OCI-LY7 (cell line): ENCODE data around the gene MSN. TPM values are rescaled to one million over a fixed set of nuclear protein-coding genes. Genes with fewer than 3 reads are reported as not detected.

Experiments used
- BruUV-seq: library from RNA; stranded (reverse); fragments of 400-500 nt; replicated peaks from 2 replicates; lab custom pipeline; 2021; lab: Mats Ljungman, UMichigan
- CTCF ChIA-PET: fragments of 300-600 bp; sonication (Branson Sonifier 250); formaldehyde crosslinking; loops from one replicate; lab custom pipeline; 2022; ENCODE audit warnings: antibody characterized with exemption; ENCODE audit not compliant: unreplicated experiment; lab: Charles Lee
- POLR2A ChIA-PET: fragments of 300-600 bp; sonication (Branson Sonifier 250); formaldehyde crosslinking; loops from one replicate; lab custom pipeline; 2022; ENCODE audit warnings: antibody characterized with exemption; lab: Charles Lee
- DNase-seq: peaks from one replicate; pipeline ENCODE4 v3.0.0-alpha.2; 2015; ENCODE audit warnings: low spot score
- H2AFZ ChIP-seq: fragments of 200-600 bp; sonication (generic), shearing (Covaris generic); 2 replicates; pipeline ENCODE4 v1.6.1; 2014; ENCODE audit warnings: mild to moderate bottlenecking, antibody characterized with exemption, low read length, moderate library complexity
- H3K27ac ChIP-seq: fragments of 200-600 bp; sonication (generic); 2 replicates; pipeline ENCODE4 v1.5.1; 2014; ENCODE audit warnings: mixed run types, low read depth, mild to moderate bottlenecking, moderate library complexity, low read length, inconsistent platforms; ENCODE audit not compliant: poor library complexity, severe bottlenecking
- H3K36me3 ChIP-seq: fragments of 200-600 bp; sonication (generic); 2 replicates; pipeline ENCODE4 v1.6.1; 2014; ENCODE audit warnings: mild to moderate bottlenecking, antibody characterized with exemption, low read length, moderate library complexity, mixed read lengths; ENCODE audit not compliant: insufficient read depth
- H3K4me1 ChIP-seq: fragments of 200-600 bp; sonication (generic); 2 replicates; pipeline ENCODE4 v1.5.1; 2014; ENCODE audit warnings: mild to moderate bottlenecking, low read length; ENCODE audit not compliant: insufficient read depth, poor library complexity, severe bottlenecking
- H3K4me2 ChIP-seq: fragments of 200-600 bp; sonication (generic); 2 replicates; pipeline ENCODE4 v1.6.1; 2014; ENCODE audit warnings: mild to moderate bottlenecking, low read length
- H3K4me3 ChIP-seq: fragments of 200-600 bp; sonication (generic); 2 replicates; pipeline ENCODE4 v1.5.1; 2014; ENCODE audit warnings: mild to moderate bottlenecking, low read depth, low read length; ENCODE audit not compliant: poor library complexity, severe bottlenecking
- H3K79me2 ChIP-seq: fragments of 200-600 bp; sonication (generic); 2 replicates; pipeline ENCODE4 v1.6.1; 2016; ENCODE audit warnings: low read depth, mild to moderate bottlenecking, low read length, moderate library complexity, mixed read lengths; ENCODE audit not compliant: insufficient read depth
- H3K9me2 ChIP-seq: fragments of 200-600 bp; sonication (generic); 2 replicates; pipeline ENCODE4 v1.6.1; 2016; ENCODE audit warnings: mild to moderate bottlenecking, low read length, mixed read lengths; ENCODE audit not compliant: insufficient read depth
- H3K9me3 ChIP-seq: fragments of 200-600 bp; sonication (generic); 2 replicates; pipeline ENCODE4 v1.6.1; 2014; ENCODE audit warnings: mild to moderate bottlenecking, mixed run types, low read length, mixed read lengths
- H4K20me1 ChIP-seq: fragments of 200-600 bp; sonication (generic); 2 replicates; pipeline ENCODE4 v1.6.1; 2014; ENCODE audit warnings: mild to moderate bottlenecking, antibody characterized with exemption, low read length, moderate library complexity, mixed read lengths; ENCODE audit not compliant: insufficient read depth
- CTCF ChIP-seq: fragments of 200-600 bp; sonication (generic); conservative IDR thresholded peaks from 2 replicates; pipeline ENCODE4 v1.5.1; 2014; ENCODE audit warnings: mild to moderate bottlenecking, antibody characterized with exemption, low read length, moderate library complexity, mixed read lengths
- EZH2phosphoT487 ChIP-seq: fragments of 200-600 bp; sonication (generic); IDR thresholded peaks from 2 replicates; pipeline ENCODE4 v1.6.1; 2018; ENCODE audit warnings: low read depth, borderline replicate concordance, mild to moderate bottlenecking, mixed run types, antibody characterized with exemption, low read length, moderate library complexity, mixed read lengths
- intact Hi-C: fragments of 100-400 bp; cut with micrococcal nuclease; formaldehyde crosslinking; loops from one replicate; pipeline ENCODE4 v1.10.0; 2022; ENCODE audit not compliant: unreplicated experiment
- total RNA-seq, 2 experiments: library from RNA; depleted of rRNA in 1 of 2; stranded (reverse); fragments of >200 nt in 1 of 2; shearing (Covaris generic) in 1 of 2; gene quantifications; 2 replicates each; pipeline ENCODE4 v1.2.3, GENCODE V29; 2014 to 2022

The MSN gene
- total RNA-seq, 2 experiments from 2014 or later, result 95.8 to 143 TPM

GRCh38 chrX:65681810-65682209 lies 14.4 kb downstream of the MSN start:
- no peak overlapping the region for H3K4me3 ChIP-seq
- peaks cover 37% of the 10 kb centered on the region for H3K36me3 ChIP-seq
- CTCF ChIA-PET, result no interaction called here
- H2AFZ ChIP-seq, result no peak overlapping the region
- no peaks in the 10 kb centered on the region for H3K9me2 ChIP-seq
- no peaks in the 10 kb centered on the region for H3K9me3 ChIP-seq
- no peak overlapping the region for H3K27ac ChIP-seq
- TF ChIP-seq EZH2phosphoT487 (no peak), CTCF (no peak)
- POLR2A ChIA-PET, result interaction anchor here (1.3 kb wide), 1 partner anchor 13 kb away, joined by 3 read pairs; no protein-coding TSS in a partner anchor
- no TSS peak for BruUV-seq
- no peaks in the 10 kb centered on the region; the same call in 1 of the 2 replicates for H4K20me1 ChIP-seq
- peaks cover 92% of the 10 kb centered on the region for H3K79me2 ChIP-seq
- intact Hi-C loops, result no loop called here
- peaks cover 65% of the 10 kb centered on the region for H3K4me1 ChIP-seq
- DNase-seq, result no peak
- no peak overlapping the region for H3K4me2 ChIP-seq

GRCh38 chrX:65685112-65685511 lies 17.7 kb downstream of the MSN start:
- Histone ChIP-seq H3K79me2 (peaks cover 94% of the 10 kb centered on the region), H3K4me1 (peaks cover 76% of the 10 kb centered on the region), H3K27ac (no peak overlapping the region), H3K36me3 (peaks cover 17% of the 10 kb centered on the region), H3K4me2 (peak overlapping the region; percentile 41), H4K20me1 (peaks cover 8% of the 10 kb centered on the region; the same call in 1 of the 2 replicates), H3K9me3 (no peaks in the 10 kb centered on the region), H2AFZ (no peak overlapping the region), H3K9me2 (no peaks in the 10 kb centered on the region), H3K4me3 (no peak overlapping the region)
- intact Hi-C loops, result no loop called here
- TF ChIP-seq CTCF, result no peak
- TF ChIP-seq EZH2phosphoT487, result no peak
- POLR2A ChIA-PET, result interaction anchor here (1.1 to 2.9 kb wide), 2 partner anchors 10 to 28 kb away, joined by 4 to 9 read pairs; no protein-coding TSS in a partner anchor
- no TSS peak for BruUV-seq
- CTCF ChIA-PET, result interaction anchor here (1.1 kb wide), 1 partner anchor 13 kb away, joined by 4 read pairs; no protein-coding TSS in a partner anchor
- DNase-seq, result no peak

GRCh38 chrX:65686236-65686635 lies 18.8 kb downstream of the MSN start:
- Histone ChIP-seq H4K20me1 (peaks cover 8% of the 10 kb centered on the region; the same call in 1 of the 2 replicates), H3K27ac (no peak overlapping the region), H2AFZ (no peak overlapping the region), H3K4me2 (peak overlapping the region; percentile 66), H3K9me2 (no peaks in the 10 kb centered on the region), H3K36me3 (peaks cover 17% of the 10 kb centered on the region; the same call in 1 of the 2 replicates), H3K4me1 (peaks cover 85% of the 10 kb centered on the region), H3K79me2 (peaks cover 97% of the 10 kb centered on the region), H3K4me3 (no peak overlapping the region), H3K9me3 (no peaks in the 10 kb centered on the region)
- CTCF ChIA-PET, result interaction anchor here (0.6 kb wide), 1 partner anchor 36 kb away, joined by 3 read pairs; no protein-coding TSS in a partner anchor
- no TSS peak for BruUV-seq
- intact Hi-C loops, result no loop called here
- DNase-seq, result no peak
- POLR2A ChIA-PET, result interaction anchor here (0.7 to 2.9 kb wide), 5 partner anchors 9 to 88 kb away, joined by 3 to 10 read pairs (median 5); no protein-coding TSS in a partner anchor
- TF ChIP-seq EZH2phosphoT487 (no peak), CTCF (no peak)
